GM12872 (cell line): ENCODE data around the gene LIPC.

ENCODE experiments used
- CTCF ChIP-seq: IDR thresholded peaks from 3 replicates; pipeline ENCODE4 v1.5.1; 2011; ENCODE audit warnings: low read depth, mild to moderate bottlenecking, low read length, moderate library complexity; ENCODE audit not compliant: insufficient read depth

LIPC gene

DNA sequence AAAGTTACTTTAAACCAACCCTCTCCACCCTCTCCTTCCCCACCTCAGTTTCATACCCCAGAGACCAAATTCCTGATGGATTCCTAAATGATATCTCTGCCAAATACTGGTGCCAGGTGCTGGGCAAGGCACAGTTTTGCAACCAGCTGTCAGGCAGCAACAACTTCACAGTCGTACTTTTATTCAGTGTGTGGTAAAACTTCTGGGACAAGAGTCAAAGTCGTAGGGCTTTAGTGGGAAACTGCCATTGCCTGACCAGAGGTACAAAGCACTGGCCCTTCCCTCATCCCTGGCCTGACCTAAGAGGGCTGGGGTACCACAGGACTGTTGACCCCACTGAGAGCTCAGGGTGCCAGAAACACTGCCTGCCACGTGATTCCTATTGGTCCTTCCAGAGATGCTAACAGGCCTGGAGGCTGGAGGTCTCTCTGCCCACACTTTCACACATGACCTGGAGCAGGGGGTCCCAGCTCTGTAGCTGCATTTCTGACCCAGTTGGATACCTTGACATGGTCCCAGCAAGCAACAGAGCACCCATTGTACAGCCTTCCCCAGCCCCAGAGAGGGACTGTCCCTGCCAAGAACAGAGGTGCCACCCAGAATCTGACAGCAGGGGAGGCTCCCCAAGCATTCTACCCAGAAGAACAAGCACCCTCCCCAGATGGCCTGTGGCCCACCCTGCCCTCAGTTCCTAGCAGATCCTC, 59.9 kb downstream of the LIPC start:
- TF ChIP-seq CTCF, result no peak

DNA sequence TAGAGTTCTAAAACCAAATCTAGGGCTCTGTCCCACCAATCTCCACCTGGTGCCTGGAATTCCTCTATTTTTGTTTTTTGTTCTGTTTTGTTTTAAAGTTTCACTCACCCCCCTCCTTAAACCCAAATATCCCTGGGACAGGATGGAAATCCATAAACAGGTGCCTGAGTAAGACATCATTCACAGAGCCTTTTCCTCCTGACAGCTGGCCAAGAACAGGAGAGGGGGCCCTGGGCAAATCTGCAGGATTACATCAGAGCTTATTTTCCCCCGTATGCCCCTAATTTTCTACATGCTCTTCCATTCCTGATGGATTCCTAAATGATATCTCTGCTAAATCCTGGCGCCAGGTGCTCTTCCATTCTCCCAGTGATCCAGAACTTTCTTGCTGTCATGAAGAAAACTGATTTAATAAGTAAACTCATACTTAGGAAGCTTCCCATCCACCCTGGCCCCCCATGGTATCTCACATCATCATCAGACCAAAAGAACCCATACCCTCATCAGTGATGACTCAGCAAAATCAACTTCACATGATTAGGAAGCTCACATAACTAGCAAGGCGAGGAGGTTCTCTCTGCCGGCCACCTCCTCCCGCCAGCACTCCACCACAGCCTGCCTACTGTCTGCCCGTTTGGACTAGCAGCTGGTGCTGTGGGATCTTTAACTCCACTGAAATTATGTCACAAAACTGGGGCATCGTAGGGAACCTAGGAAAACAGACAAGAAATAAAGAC, 61.0 kb downstream of the LIPC start:
- TF ChIP-seq CTCF, result no peak

DNA sequence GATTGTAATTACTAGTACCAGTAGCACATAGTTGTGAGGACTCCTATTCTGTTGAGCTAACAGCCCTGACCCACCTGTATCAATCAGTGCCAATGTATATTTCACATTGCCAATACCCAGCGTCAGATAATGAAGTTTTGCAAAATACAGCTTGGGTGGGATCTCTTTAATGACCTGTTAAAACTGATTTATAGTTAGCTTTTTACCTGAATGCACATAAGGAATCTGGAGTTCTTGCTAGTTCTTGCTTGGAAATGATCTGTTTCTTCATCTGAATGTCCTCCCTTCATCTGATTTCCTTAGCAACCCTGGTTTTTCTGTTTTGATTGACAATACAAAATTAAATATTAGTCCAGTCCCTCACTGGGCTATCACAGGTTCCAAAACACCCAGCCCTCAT, 62.8 kb downstream of the LIPC start:
- TF ChIP-seq CTCF, result no peak

- no peak for TF ChIP-seq CTCF
Observed at GRCh38 chr15:58495891-58496408, 64.2 kb downstream of the LIPC start.

DNA sequence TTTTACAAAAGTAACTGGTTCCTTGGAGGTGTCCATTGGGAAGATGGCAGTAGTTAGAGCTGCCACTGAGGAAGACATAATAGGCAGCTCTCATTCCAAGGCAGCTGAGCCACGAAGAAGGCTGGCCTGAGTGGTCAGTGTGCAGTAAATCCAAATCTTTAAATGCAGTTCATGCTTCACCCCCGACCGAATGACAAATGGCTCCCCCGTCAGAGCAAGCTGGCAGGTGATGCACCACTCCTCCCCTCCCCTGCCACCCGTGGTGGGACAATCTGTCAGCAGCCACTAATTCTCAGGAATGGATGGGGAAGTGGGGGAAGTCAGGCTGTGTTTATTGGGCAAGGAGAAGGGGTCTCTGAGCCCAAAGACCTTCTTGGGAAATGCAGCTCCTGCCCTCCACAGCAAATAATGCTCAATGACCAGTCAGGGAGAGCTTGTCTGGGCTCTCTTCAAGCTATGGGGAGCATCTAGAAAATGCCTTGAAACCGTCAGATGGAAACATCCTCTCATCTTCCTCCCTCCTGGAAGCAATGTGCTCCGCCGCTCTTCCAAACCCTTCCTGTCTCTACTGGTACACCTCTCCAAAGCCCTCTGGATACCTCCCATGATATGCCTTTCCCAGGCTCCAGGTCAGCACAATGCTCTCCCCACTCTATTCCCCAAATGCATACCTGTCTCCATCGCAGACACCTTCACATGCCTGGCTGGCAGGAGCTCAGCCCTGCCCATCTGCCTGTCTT, 65.4 kb downstream of the LIPC start:
- no peak for TF ChIP-seq CTCF

DNA sequence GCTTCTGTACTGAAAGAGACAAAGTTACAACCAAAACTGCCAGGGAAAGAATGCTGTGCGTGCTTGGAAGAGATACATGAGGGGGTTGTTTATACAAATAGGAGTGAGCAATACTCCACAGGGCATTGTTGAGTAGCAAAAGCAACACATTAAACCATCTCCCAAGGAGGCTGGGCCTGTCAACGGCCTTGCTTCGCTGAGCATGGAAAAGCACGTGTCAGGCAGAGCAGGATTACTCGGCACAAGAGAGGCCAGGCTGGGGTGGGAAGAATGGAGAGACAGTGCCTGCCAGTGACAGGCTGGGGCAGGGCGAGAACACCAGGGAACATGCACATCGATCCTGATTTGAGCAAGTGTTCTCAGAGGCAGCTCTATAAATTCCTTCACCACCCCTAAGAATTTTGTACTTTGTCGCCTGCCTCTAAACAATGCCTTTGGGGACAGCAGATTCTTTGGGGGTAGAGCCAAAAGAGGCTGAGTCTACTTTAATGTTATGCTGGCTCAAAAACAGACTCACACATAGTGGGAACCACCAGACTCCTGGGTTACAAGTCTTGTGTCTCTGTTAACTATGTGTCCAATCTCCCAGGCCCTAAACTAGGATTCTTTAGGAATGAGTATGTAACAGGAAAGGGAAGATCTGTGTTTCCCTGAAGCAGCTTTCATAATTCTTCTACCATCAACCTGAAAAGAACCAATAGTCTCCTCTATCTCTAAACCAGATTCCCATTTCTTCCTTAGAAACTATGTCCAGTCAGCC, 67.2 kb downstream of the LIPC start:
- no peak for TF ChIP-seq CTCF
